Measurements from ENCODE around the gene TIGD4.
A peak's percentile ranks its signal among the peaks of the same experiment; 100 is the strongest.

TIGD4 gene

GRCh38 chr4:152779513-152780266 is at the start of gene TIGD4, which contains the start of gene ARFIP1:
TSS of gene TIGD4 (minus strand) at chr4:152779730. CDS start at chr4:152771004, 8,726 bp downstream.
TSS of gene ARFIP1 (plus strand) at chr4:152779954. CDS start at chr4:152829634, 49,680 bp downstream.
- Histone ChIP-seq H3K27ac (peak within 1 kb of the TSS; percentile 87), H3K4me3 (ENCODE audit: low read depth in 1 of 2, low read length in 1 of 2) (peak within 1 kb of the TSS; percentile 88 to 93), H3K4me1 (ENCODE audit: control insufficient read depth in 1 of 2, insufficient read depth in 1 of 2, low read depth in 1 of 2, low read length in 1 of 2) (peaks cover 53 to 60% of the 10 kb centered on the region in 2 experiments), H3K36me3 (no peaks in the 10 kb centered on the region), H3K9me3 (no peaks in the 10 kb centered on the region), H3K27me3 (peaks cover 46% of the 10 kb centered on the region)
- no peak for TF ChIP-seq CTCF (IDR thresholded peaks at IDR 0.05)

GRCh38 chr4:152828122-152828521 is 48.6 kb upstream of the TIGD4 start:
- H3K4me3 ChIP-seq (ENCODE audit: low read depth in 1 of 2, low read length in 1 of 2), result no peak overlapping the region
- TF ChIP-seq CTCF (IDR thresholded peaks at IDR 0.05), result no peak
- no peaks in the 10 kb centered on the region for H3K9me3 ChIP-seq
- no peaks in the 10 kb centered on the region for H3K36me3 ChIP-seq
- no peaks in the 10 kb centered on the region for H3K4me1 ChIP-seq (ENCODE audit: control insufficient read depth in 1 of 2, insufficient read depth in 1 of 2, low read depth in 1 of 2, low read length in 1 of 2)
- no peak overlapping the region for H3K27ac ChIP-seq
- H3K27me3 ChIP-seq, result no peaks in the 10 kb centered on the region

- TF ChIP-seq CTCF (IDR thresholded peaks at IDR 0.05), result no peak
- no peaks in the 10 kb centered on the region for H3K9me3 ChIP-seq
- no peak overlapping the region for H3K27ac ChIP-seq
- H3K4me3 ChIP-seq (ENCODE audit: low read depth in 1 of 2, low read length in 1 of 2), result no peak overlapping the region
- no peaks in the 10 kb centered on the region for H3K36me3 ChIP-seq
- peaks cover 7 to 8% of the 10 kb centered on the region in 2 experiments for H3K4me1 ChIP-seq (ENCODE audit: control insufficient read depth in 1 of 2, insufficient read depth in 1 of 2, low read depth in 1 of 2, low read length in 1 of 2)
- no peaks in the 10 kb centered on the region for H3K27me3 ChIP-seq
Measured at GRCh38 chr4:152825336-152825735, 45.8 kb upstream of the TIGD4 start.

DNA sequence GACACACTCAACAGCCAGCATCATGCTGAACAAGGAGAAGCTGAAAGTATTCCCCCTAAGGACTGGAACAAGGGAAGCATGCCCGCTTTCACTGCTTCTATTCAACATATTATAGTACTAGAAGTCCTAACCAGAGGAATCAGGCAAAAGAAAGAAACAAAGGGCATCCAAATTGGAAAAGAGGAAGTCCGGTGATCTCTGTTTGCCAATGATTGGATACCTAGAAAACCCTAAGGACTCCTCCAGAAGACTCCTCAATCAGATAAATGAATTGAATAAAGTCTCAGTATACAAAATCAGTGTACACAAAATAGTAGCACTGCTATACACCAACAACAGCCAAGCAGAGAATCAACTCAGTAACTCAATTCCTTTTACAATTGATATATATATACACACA is 45.0 kb upstream of the TIGD4 start:
- Histone ChIP-seq H3K9me3 (no peaks in the 10 kb centered on the region), H3K27me3 (no peaks in the 10 kb centered on the region), H3K4me3 (ENCODE audit: low read depth in 1 of 2, low read length in 1 of 2) (no peak overlapping the region), H3K4me1 (ENCODE audit: control insufficient read depth in 1 of 2, insufficient read depth in 1 of 2, low read depth in 1 of 2, low read length in 1 of 2) (peaks cover 15 to 16% of the 10 kb centered on the region in 2 experiments), H3K27ac (no peak overlapping the region), H3K36me3 (no peaks in the 10 kb centered on the region)
- TF ChIP-seq CTCF (IDR thresholded peaks at IDR 0.05), result no peak

DNA sequence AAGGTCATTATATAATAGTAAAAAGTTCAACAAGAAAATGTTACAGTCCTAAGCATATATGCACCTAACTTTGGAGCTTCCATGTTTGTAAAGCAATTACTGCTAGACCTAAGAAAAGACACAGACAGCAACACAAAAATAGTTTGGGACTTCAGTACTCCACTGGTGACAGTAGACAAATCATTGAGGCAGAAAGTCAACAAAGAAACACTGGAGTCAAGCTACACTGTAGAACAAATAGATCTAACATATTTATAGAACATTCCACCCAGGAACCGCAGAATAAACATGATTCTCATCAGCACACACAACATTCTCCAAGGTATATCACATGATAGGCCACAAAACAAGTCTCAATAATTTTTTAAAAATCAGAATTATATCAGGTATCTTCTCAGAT is 42.8 kb upstream of the TIGD4 start:
- no peak overlapping the region for H3K27ac ChIP-seq
- H3K36me3 ChIP-seq, result no peaks in the 10 kb centered on the region
- H3K9me3 ChIP-seq, result no peaks in the 10 kb centered on the region
- TF ChIP-seq CTCF (IDR thresholded peaks at IDR 0.05), result no peak
- H3K4me3 ChIP-seq (ENCODE audit: low read depth in 1 of 2, low read length in 1 of 2), result no peak overlapping the region
- peaks cover 37 to 38% of the 10 kb centered on the region in 2 experiments for H3K4me1 ChIP-seq (ENCODE audit: control insufficient read depth in 1 of 2, insufficient read depth in 1 of 2, low read depth in 1 of 2, low read length in 1 of 2)
- H3K27me3 ChIP-seq, result no peaks in the 10 kb centered on the region

Data from neutrophil (primary cell).